PC-3 (cell line): Measurements from ENCODE around the gene ATP6AP1. TPM values are rescaled to one million over a fixed set of nuclear protein-coding genes. Genes with fewer than 3 reads are reported as not detected.

Experiments used
- ATAC-seq: fragments of 200-7000 bp; cut with Tn5 transposase; 2 replicates; pipeline ENCODE4 v1.9.1; 2020; ENCODE audit warnings: mild to moderate bottlenecking, moderate library complexity
- BruUV-seq: library from RNA; stranded (reverse); fragments of 400-500 nt; replicated peaks from 2 replicates; lab custom pipeline; 2021; lab: Mats Ljungman, UMichigan
- CTCF ChIA-PET: fragments of 300-600 bp; sonication (Branson Sonifier 250); formaldehyde crosslinking; loops from one replicate; lab custom pipeline; 2022; ENCODE audit warnings: antibody characterized with exemption; lab: Charles Lee
- POLR2A ChIA-PET: fragments of 300-600 bp; sonication (Branson Sonifier 250); formaldehyde crosslinking; loops from one replicate; lab custom pipeline; 2022; ENCODE audit warnings: antibody characterized with exemption; ENCODE audit not compliant: unreplicated experiment; lab: Charles Lee
- DNase-seq: peaks from one replicate; pipeline ENCODE4 v3.0.0-alpha.2; 2015
- H2AFZ ChIP-seq: fragments of 300-600 bp; sonication (generic); 2 replicates; pipeline ENCODE4 v1.6.0; 2016; ENCODE audit warnings: antibody characterized with exemption, low read length
- H3F3A ChIP-seq: fragments of 300-600 bp; sonication (generic); one replicate; pipeline ENCODE4 v1.6.0; 2017; ENCODE audit warnings: antibody characterized with exemption, low read length, control low read depth, mild to moderate bottlenecking; ENCODE audit not compliant: unreplicated experiment
- H3K27ac ChIP-seq: fragments of 300-600 bp; sonication (generic); 2 replicates; pipeline ENCODE4 v1.5.1; 2016; ENCODE audit warnings: mild to moderate bottlenecking, low read length
- H3K27me3 ChIP-seq: fragments of 300-600 bp; sonication (generic); 2 replicates; pipeline ENCODE4 v1.6.1; 2016; ENCODE audit warnings: low read length, mixed read lengths
- H3K36me3 ChIP-seq: fragments of 300-600 bp; sonication (generic); 2 replicates; pipeline ENCODE4 v1.6.1; 2016; ENCODE audit warnings: low read depth, mixed run types, low read length, mixed read lengths
- H3K4me1 ChIP-seq: fragments of 300-600 bp; sonication (generic); 2 replicates; pipeline ENCODE4 v1.5.1; 2016; ENCODE audit warnings: low read length; ENCODE audit not compliant: insufficient read depth
- H3K4me2 ChIP-seq: fragments of 300-600 bp; sonication (generic); 2 replicates; pipeline ENCODE4 v1.6.0; 2016; ENCODE audit warnings: low read length
- H3K4me3 ChIP-seq: fragments of 300-600 bp; sonication (generic); 2 replicates; pipeline ENCODE4 v1.5.1; 2016; ENCODE audit warnings: mild to moderate bottlenecking, low read length, mixed read lengths
- H3K79me2 ChIP-seq: fragments of 300-600 bp; sonication (generic); 2 replicates; pipeline ENCODE4 v1.6.1; 2017; ENCODE audit warnings: low read length, mixed read lengths
- H3K9ac ChIP-seq: fragments of 300-600 bp; sonication (generic); 2 replicates; pipeline ENCODE4 v1.6.0; 2016; ENCODE audit warnings: mild to moderate bottlenecking, low read length
- H3K9me2 ChIP-seq: fragments of 300-600 bp; sonication (generic); replicated peaks from 2 replicates; pipeline ENCODE4 v1.6.1; 2016; ENCODE audit warnings: mixed run types, low read length, mixed read lengths
- H3K9me3 ChIP-seq: fragments of 300-600 bp; sonication (generic); 2 replicates; pipeline ENCODE4 v1.6.1; 2016; ENCODE audit warnings: low read length, mixed read lengths
- H4K20me1 ChIP-seq: fragments of 300-600 bp; sonication (generic); 2 replicates; pipeline ENCODE4 v1.6.1; 2016; ENCODE audit warnings: low read length, mixed read lengths
- CTCF ChIP-seq: fragments of 300-600 bp; sonication (generic); conservative IDR thresholded peaks from 2 replicates; pipeline ENCODE4 v1.5.1; 2017; ENCODE audit warnings: antibody characterized with exemption, low read depth, mild to moderate bottlenecking, low read length
- EZH2 ChIP-seq: fragments of 300-600 bp; sonication (generic); IDR thresholded peaks from one replicate; pipeline ENCODE4 v1.6.1; 2017; ENCODE audit warnings: antibody characterized with exemption, mild to moderate bottlenecking, low read length; ENCODE audit not compliant: unreplicated experiment
- EZH2phosphoT487 ChIP-seq: fragments of 300-600 bp; sonication (generic); IDR thresholded peaks from 2 replicates; pipeline ENCODE4 v1.6.1; 2018; ENCODE audit warnings: mild to moderate bottlenecking, antibody characterized with exemption, low read length, borderline replicate concordance
- intact Hi-C: fragments of 100-400 bp; cut with micrococcal nuclease; formaldehyde crosslinking; loops from 2 replicates; pipeline ENCODE4 v1.9.0; 2023
- total RNA-seq: library from RNA; depleted of rRNA; stranded (reverse); fragments of >200 nt; gene quantifications from 2 replicates; pipeline ENCODE4 v1.2.3, GENCODE V29; 2014

The ATP6AP1 gene
- total RNA-seq, 1 experiment from 2014 or later: 68.7 TPM

GRCh38 chrX:154457491-154458115 is 29.1 kb downstream of the ATP6AP1 start:
- no peaks in the 10 kb centered on the region for H3K27me3 ChIP-seq
- CTCF ChIA-PET: no interaction called here
- ATAC-seq (peak; percentile 43), DNase-seq (peak; percentile 56)
- no peaks in the 10 kb centered on the region for H3K4me1 ChIP-seq
- H3K4me3 ChIP-seq: peak overlapping the region; percentile 64
- H3K9me3 ChIP-seq: no peaks in the 10 kb centered on the region
- no peaks in the 10 kb centered on the region for H4K20me1 ChIP-seq
- no peak overlapping the region for H3K27ac ChIP-seq
- H3K9me2 ChIP-seq: no peaks in the 10 kb centered on the region
- TF ChIP-seq CTCF: no peak
- TF ChIP-seq EZH2phosphoT487: no peak
- TF ChIP-seq EZH2: no peak
- peak overlapping the region; percentile 69 for H3K4me2 ChIP-seq
- peaks cover 17% of the 10 kb centered on the region for H3K79me2 ChIP-seq
- POLR2A ChIA-PET: interaction anchor here (0.6 to 0.8 kb wide), 2 partner anchors 29 to 78 kb away, joined by 4 to 6 read pairs; partner anchors contain the start of gene ATP6AP1
- BruUV-seq: no TSS peak
- intact Hi-C loops: loop anchor here (10.0 kb wide), 1 partner anchor 63 kb away; the partner anchor contains the start of gene RPL10
- peak overlapping the region; percentile 70 for H2AFZ ChIP-seq
- H3K36me3 ChIP-seq: no peaks in the 10 kb centered on the region
- H3F3A ChIP-seq: no peaks in the 10 kb centered on the region
- H3K9ac ChIP-seq: no peak overlapping the region

- H3K27ac ChIP-seq: no peak within 1 kb of the TSS
- TSS peak; percentile 37 for BruUV-seq
- no peaks in the 10 kb centered on the region for H3K4me1 ChIP-seq
- no peaks in the 10 kb centered on the region for H3F3A ChIP-seq
- H3K9me2 ChIP-seq: no peaks in the 10 kb centered on the region
- H3K4me2 ChIP-seq: peak within 1 kb of the TSS; percentile 96
- intact Hi-C loops: loop anchor here (10.0 kb wide), 1 partner anchor 64 kb away; the partner anchor contains the start of gene RPL10
- H3K27me3 ChIP-seq: no peaks in the 10 kb centered on the region
- ATAC-seq (peak; percentile 64), DNase-seq (peak; percentile 46)
- no peaks in the 10 kb centered on the region for H3K36me3 ChIP-seq
- peak within 1 kb of the TSS; percentile 82 for H3K4me3 ChIP-seq
- peaks cover 17% of the 10 kb centered on the region for H3K79me2 ChIP-seq
- TF ChIP-seq EZH2 (no peak), EZH2phosphoT487 (no peak), CTCF (no peak)
- ChIA-PET CTCF (interaction anchor here (0.6 kb wide), 1 partner anchor 33 kb away, joined by 3 read pairs; no protein-coding TSS in a partner anchor), POLR2A (interaction anchor here (0.6 to 0.8 kb wide), 3 partner anchors 24 to 78 kb away, joined by 4 to 11 read pairs (median 6); partner anchors contain the start of gene ATP6AP1)
- peak within 1 kb of the TSS; percentile 61 for H3K9ac ChIP-seq
- H2AFZ ChIP-seq: peak within 1 kb of the TSS; percentile 70
- H4K20me1 ChIP-seq: no peaks in the 10 kb centered on the region
- no peaks in the 10 kb centered on the region for H3K9me3 ChIP-seq
These were observed 29.9 kb downstream of the ATP6AP1 start, which contains the start of gene PLXNA3 for GRCh38 chrX:154458116-154458953. Gene PLXNA3 (plus strand): TSS chrX:154458281. CDS start chrX:154460184, 1,903 bp downstream.
